ACC112 (cell line): ENCODE results near the gene ITGA7.
"Not testable (repeated sequence)": the region's sequence is repeated elsewhere in the genome, so short reads cannot be mapped to it uniquely, and the experiment has no call there.

Experiments used
- H2AFZ ChIP-seq: fragments of 200-600 bp; sonication (generic); one replicate; pipeline ENCODE4 v1.6.0; 2017; ENCODE audit warnings: antibody characterized with exemption, low read length; ENCODE audit not compliant: unreplicated experiment
- H3K27ac ChIP-seq: fragments of 200-600 bp; sonication (generic); 2 replicates; pipeline ENCODE4 v1.5.1; 2014; ENCODE audit warnings: low read depth, mild to moderate bottlenecking, antibody characterized with exemption, low read length, moderate library complexity
- H3K27me3 ChIP-seq: fragments of 200-600 bp; sonication (generic); 2 replicates; pipeline ENCODE4 v1.6.1; 2014; ENCODE audit warnings: mild to moderate bottlenecking, antibody characterized with exemption, low read length, moderate library complexity, mixed read lengths; ENCODE audit not compliant: insufficient read depth
- H3K36me3 ChIP-seq: fragments of 200-600 bp; sonication (generic); 2 replicates; pipeline ENCODE4 v1.6.1; 2016; ENCODE audit warnings: mild to moderate bottlenecking, antibody characterized with exemption, low read length, moderate library complexity, mixed read lengths; ENCODE audit not compliant: insufficient read depth
- H3K4me1 ChIP-seq: fragments of 200-600 bp; sonication (generic); one replicate; pipeline ENCODE4 v1.6.1; 2016; ENCODE audit warnings: low read length, mixed read lengths; ENCODE audit not compliant: insufficient read depth, unreplicated experiment, control insufficient read depth
- H3K4me3 ChIP-seq: fragments of 200-600 bp; sonication (generic); 2 replicates; pipeline ENCODE4 v1.5.1; 2014; ENCODE audit warnings: mild to moderate bottlenecking, low read depth, low read length
- H3K79me2 ChIP-seq: fragments of 200-600 bp; sonication (generic); one replicate; pipeline ENCODE4 v1.6.0; 2016; ENCODE audit warnings: low read length; ENCODE audit not compliant: control insufficient read depth, unreplicated experiment, insufficient read depth

Gene ITGA7

DNA sequence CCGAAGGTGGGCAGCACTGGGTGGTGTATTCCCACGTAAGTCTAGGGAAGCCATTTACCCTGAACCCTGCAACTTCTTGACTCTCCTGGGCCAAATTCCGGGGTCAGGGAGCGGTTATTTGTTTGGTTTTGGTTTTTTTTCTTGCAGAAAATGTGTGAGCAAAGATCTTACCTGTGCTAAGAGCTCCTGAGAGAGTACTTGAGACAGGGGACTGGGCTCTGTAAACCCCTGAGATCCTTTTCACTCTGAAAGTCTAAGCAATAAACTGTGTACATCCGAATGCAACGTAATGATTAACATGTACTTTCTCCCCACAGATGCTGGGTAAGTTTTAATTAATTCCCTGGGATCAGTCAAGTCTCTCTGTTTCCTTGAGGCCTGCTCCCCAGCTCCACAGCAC lies 49.5 kb downstream of the ITGA7 start:
- Histone ChIP-seq H3K36me3 (no peaks in the 10 kb centered on the region), H3K4me3 (no peak overlapping the region), H2AFZ (no peak overlapping the region), H3K27me3 (no peaks in the 10 kb centered on the region; the same call in 1 of the 2 replicates), H3K79me2 (no peaks in the 10 kb centered on the region), H3K27ac (no peak overlapping the region), H3K4me1 (peaks cover 6% of the 10 kb centered on the region)

DNA sequence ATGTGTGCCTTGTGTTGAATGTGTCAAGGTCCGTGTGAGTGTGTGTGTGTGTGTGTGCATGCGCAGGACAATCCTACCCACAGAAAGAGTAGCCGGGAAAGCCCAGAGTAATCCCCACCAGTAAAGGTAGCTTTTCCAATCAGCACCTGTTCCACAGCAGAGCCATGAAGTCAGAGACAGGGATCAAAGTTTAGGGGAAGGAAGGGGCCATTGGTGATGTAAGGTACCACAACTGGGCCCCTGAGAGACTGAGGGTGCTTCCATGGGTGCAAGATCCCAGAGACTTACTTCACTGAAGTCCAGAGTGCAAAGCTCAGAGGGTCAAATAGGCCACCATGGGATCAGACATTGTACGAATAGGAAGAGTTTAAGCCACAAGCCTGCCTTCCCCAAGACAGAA lies 50.5 kb downstream of the ITGA7 start:
- peaks cover 6% of the 10 kb centered on the region for H3K4me1 ChIP-seq
- H2AFZ ChIP-seq: no peak overlapping the region
- H3K4me3 ChIP-seq: no peak overlapping the region
- no peak overlapping the region for H3K27ac ChIP-seq
- H3K79me2 ChIP-seq: no peaks in the 10 kb centered on the region
- H3K36me3 ChIP-seq: no peaks in the 10 kb centered on the region
- no peaks in the 10 kb centered on the region; the same call in 1 of the 2 replicates for H3K27me3 ChIP-seq

DNA sequence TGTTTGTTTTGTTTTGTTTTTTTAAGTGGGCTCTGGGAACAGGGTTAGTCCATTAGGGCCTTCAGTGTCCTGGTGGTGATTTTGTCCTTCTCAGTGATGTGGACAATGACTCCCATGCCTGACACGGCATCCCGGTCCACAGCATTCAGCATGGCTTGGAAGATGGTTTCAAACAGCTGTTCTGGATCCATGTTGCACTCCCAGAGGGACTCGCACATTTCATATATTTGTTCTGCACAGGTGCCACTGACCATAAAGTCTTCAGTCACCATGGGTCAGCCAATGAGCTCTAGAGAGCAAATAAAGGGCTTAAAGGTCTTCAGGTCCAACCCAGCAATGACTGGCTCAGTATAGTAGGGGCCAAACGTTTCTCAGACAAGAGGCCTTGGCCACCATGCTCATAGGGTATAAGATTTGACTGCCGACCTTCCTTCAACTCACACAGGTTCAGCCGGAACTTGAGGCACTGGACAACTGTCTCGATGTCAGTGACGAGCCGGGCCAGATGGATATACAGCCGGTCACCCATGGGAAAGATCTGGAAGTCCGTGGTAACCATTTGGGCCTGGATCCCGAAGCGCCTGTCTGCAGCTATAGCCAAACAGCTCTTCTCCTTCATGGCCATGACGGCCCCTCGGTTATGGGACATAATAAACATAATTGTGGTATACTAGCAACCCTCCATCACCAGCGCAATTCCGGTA lies 53.0 kb downstream of the ITGA7 start:
- no peaks in the 10 kb centered on the region for H3K79me2 ChIP-seq
- H3K4me1 ChIP-seq: no peaks in the 10 kb centered on the region
- H2AFZ ChIP-seq: no peak overlapping the region
- no peaks in the 10 kb centered on the region; the same call in 1 of the 2 replicates for H3K27me3 ChIP-seq
- no peak overlapping the region for H3K4me3 ChIP-seq
- H3K36me3 ChIP-seq: no peaks in the 10 kb centered on the region
- H3K27ac ChIP-seq: no peak overlapping the region

DNA sequence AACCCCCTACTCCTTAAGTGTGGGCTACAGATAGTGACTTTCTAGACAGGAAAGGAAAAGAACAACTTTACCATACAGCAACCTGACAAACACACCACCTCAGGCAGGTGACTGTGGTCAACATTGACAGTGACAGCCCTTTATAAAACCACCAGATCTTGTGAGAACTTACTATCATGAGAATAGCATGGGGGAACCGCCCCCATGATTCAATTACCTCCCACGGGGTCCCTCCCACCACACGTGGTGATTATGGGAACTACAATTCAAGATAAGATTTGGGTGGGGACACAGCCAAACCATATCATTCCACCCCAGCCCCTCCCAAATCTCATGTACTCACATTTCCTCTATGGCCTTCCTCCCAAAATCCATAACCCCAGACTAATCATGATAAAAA lies 54.7 kb downstream of the ITGA7 start:
- H3K27me3 ChIP-seq: no peaks in the 10 kb centered on the region; the same call in 1 of the 2 replicates
- H2AFZ ChIP-seq: no peak overlapping the region
- H3K4me1 ChIP-seq: no peaks in the 10 kb centered on the region
- H3K27ac ChIP-seq: no peak overlapping the region
- no peaks in the 10 kb centered on the region for H3K36me3 ChIP-seq
- no peaks in the 10 kb centered on the region for H3K79me2 ChIP-seq
- H3K4me3 ChIP-seq: no peak overlapping the region

GRCh38 chr12:55652352-55652751 lies 55.4 kb downstream of the ITGA7 start:
- Histone ChIP-seq H3K27me3 (no peaks in the 10 kb centered on the region; the same call in 1 of the 2 replicates), H3K79me2 (no peaks in the 10 kb centered on the region), H3K4me3 (no peak overlapping the region), H3K4me1 (no peaks in the 10 kb centered on the region), H3K36me3 (no peaks in the 10 kb centered on the region), H2AFZ (no peak overlapping the region), H3K27ac (no peak overlapping the region)

DNA sequence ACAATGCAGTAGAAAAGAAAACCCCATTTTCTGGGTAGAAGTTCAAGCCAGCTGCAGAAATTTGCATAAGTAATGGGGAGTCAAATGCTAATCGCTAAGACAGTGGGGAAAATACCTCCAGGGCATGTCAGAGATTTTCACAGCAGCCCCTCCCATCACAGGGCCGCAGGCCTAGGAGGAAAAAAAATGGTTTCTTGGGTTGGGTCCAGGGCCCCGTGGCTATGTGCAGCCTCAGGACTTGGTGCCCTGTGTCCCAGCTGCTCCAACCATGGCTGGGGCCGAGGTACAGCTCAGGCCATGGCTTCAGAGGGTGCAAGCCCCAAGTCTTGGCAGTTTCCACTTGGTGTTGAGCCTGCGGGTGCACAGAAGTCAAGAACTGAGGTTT lies 56.4 kb downstream of the ITGA7 start:
- H3K27ac ChIP-seq: no peak overlapping the region
- H2AFZ ChIP-seq: no peak overlapping the region
- H3K36me3 ChIP-seq: no peaks in the 10 kb centered on the region
- H3K79me2 ChIP-seq: no peaks in the 10 kb centered on the region
- H3K4me1 ChIP-seq: no peaks in the 10 kb centered on the region
- H3K4me3 ChIP-seq: no peak overlapping the region
- H3K27me3 ChIP-seq: no peaks in the 10 kb centered on the region

GRCh38 chr12:55650620-55651298 lies 56.9 kb downstream of the ITGA7 start:
- H3K4me1 ChIP-seq, H3K27ac ChIP-seq, H3K27me3 ChIP-seq, H3K79me2 ChIP-seq, H3K4me3 ChIP-seq, H2AFZ ChIP-seq, H3K36me3 ChIP-seq: not testable (repeated sequence)

GRCh38 chr12:55647027-55647426 lies 60.7 kb downstream of the ITGA7 start:
- Histone ChIP-seq H3K4me1 (no peaks in the 10 kb centered on the region), H3K4me3 (no peak overlapping the region), H3K36me3 (no peaks in the 10 kb centered on the region), H2AFZ (no peak overlapping the region), H3K79me2 (no peaks in the 10 kb centered on the region), H3K27me3 (peaks cover 11% of the 10 kb centered on the region), H3K27ac (no peak overlapping the region)

GRCh38 chr12:55644591-55644990 lies 63.1 kb downstream of the ITGA7 start:
- no peaks in the 10 kb centered on the region for H3K4me1 ChIP-seq
- no peaks in the 10 kb centered on the region for H3K36me3 ChIP-seq
- H3K4me3 ChIP-seq: no peak overlapping the region
- peaks cover 33% of the 10 kb centered on the region for H3K27me3 ChIP-seq
- no peak overlapping the region for H3K27ac ChIP-seq
- H3K79me2 ChIP-seq: no peaks in the 10 kb centered on the region
- no peak overlapping the region for H2AFZ ChIP-seq

GRCh38 chr12:55642669-55643068 lies 65.0 kb downstream of the ITGA7 start:
- no peaks in the 10 kb centered on the region for H3K4me1 ChIP-seq
- H3K27ac ChIP-seq: no peak overlapping the region
- H2AFZ ChIP-seq: no peak overlapping the region
- peaks cover 49% of the 10 kb centered on the region for H3K27me3 ChIP-seq
- no peaks in the 10 kb centered on the region for H3K36me3 ChIP-seq
- H3K4me3 ChIP-seq: no peak overlapping the region
- no peaks in the 10 kb centered on the region for H3K79me2 ChIP-seq

GRCh38 chr12:55642267-55642666 lies 65.4 kb downstream of the ITGA7 start:
- Histone ChIP-seq H3K79me2 (no peaks in the 10 kb centered on the region), H3K36me3 (no peaks in the 10 kb centered on the region), H2AFZ (no peak overlapping the region), H3K4me1 (no peaks in the 10 kb centered on the region), H3K27me3 (peaks cover 53% of the 10 kb centered on the region), H3K27ac (no peak overlapping the region), H3K4me3 (no peak overlapping the region)
